22Rv1 (cell line): ENCODE measurements around the gene ANKRD60.

Experiments
- ZFX ChIP-seq: fragments of 450-650 bp; IDR thresholded peaks from 2 replicates; pipeline ENCODE4 v1.6.1; 2017; ENCODE audit warnings: antibody characterized with exemption, borderline replicate concordance
- TF ChIP-seq, protein P1 (sequence below): fragments of 450-650 bp; IDR thresholded peaks from 2 replicates; pipeline ENCODE4 v1.5.1; 2017; ENCODE audit warnings: mild to moderate bottlenecking

DNA sequence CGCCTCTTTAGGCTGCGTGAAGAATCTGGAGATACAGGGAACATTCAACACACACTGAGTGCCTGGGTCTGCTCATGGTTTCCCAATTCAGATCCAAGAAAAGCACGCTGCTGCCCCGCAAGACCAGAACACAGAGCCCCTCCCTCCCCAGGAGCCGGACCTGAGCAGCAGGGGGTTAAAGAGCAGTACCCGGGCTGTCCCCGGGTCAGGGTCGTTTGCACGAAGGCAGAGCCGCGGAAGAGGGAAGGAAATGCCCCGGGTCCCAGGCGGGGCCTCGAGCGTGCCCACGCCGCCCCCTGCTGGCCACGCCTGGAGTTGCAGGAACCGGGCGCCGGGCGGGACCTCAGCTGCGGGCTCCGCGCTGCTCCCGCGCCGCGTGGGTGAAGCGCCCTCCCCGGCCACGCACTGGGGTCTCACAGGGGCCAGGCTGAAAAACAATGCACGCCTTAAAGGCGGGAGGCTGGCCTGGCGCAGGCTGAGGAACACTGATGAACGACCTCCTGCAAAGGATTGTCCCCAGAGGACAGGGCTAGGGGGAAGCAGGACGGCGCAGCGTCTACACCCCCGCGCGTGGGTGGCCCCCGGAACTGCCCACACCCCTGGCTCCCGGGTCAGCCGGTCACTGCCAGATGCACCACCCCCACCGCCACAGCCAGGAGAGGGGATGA, 48.9 kb downstream of the ANKRD60 start:
- TF ChIP-seq, protein P1, sequence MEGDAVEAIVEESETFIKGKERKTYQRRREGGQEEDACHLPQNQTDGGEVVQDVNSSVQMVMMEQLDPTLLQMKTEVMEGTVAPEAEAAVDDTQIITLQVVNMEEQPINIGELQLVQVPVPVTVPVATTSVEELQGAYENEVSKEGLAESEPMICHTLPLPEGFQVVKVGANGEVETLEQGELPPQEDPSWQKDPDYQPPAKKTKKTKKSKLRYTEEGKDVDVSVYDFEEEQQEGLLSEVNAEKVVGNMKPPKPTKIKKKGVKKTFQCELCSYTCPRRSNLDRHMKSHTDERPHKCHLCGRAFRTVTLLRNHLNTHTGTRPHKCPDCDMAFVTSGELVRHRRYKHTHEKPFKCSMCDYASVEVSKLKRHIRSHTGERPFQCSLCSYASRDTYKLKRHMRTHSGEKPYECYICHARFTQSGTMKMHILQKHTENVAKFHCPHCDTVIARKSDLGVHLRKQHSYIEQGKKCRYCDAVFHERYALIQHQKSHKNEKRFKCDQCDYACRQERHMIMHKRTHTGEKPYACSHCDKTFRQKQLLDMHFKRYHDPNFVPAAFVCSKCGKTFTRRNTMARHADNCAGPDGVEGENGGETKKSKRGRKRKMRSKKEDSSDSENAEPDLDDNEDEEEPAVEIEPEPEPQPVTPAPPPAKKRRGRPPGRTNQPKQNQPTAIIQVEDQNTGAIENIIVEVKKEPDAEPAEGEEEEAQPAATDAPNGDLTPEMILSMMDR = peak; percentile 96
- no peak for TF ChIP-seq ZFX
